Stimulated activated CD8-positive, alpha-beta memory T cell treated with anti-CD3 and anti-CD28 coated beads, Interleukin-12 subunit alpha, Interleukin-12 subunit beta, amount 100 ng/mL, for 24 hours (primary cell): ENCODE results near the gene TCOF1.

ENCODE experiments used
- DNase-seq: peaks from one replicate; pipeline ENCODE4 v3.0.0-alpha.2; 2020; ENCODE audit errors: extremely low read depth

The TCOF1 gene

GRCh38 chr5:150350524-150351344 is 6.8 kb upstream of the TCOF1 start:
- no peak for DNase-seq

GRCh38 chr5:150352244-150353031 is 5.1 kb upstream of the TCOF1 start:
- DNase-seq, result no peak

- DNase-seq, result no peak
These were observed 4.3 kb upstream of the TCOF1 start for GRCh38 chr5:150353032-150353675.

GRCh38 chr5:150355791-150356190 is 1.7 kb upstream of the TCOF1 start:
- DNase-seq, result no peak

- DNase-seq, result no peak
These were observed 762 bp upstream of the TCOF1 start for GRCh38 chr5:150356575-150357294.

- no peak for DNase-seq
These were observed 981 bp downstream of the TCOF1 start for GRCh38 chr5:150358261-150359095.

GRCh38 chr5:150361301-150361700 is 3.8 kb downstream of the TCOF1 start:
- no peak for DNase-seq

- DNase-seq, result no peak
These were observed 5.7 kb downstream of the TCOF1 start for GRCh38 chr5:150363185-150363584.

GRCh38 chr5:150364004-150364403 is 6.5 kb downstream of the TCOF1 start:
- no peak for DNase-seq

- DNase-seq, result no peak
These were observed 11.0 kb downstream of the TCOF1 start for GRCh38 chr5:150368526-150368925.

GRCh38 chr5:150372639-150373038 is 15.1 kb downstream of the TCOF1 start:
- DNase-seq, result no peak

GRCh38 chr5:150374651-150375050 is 17.2 kb downstream of the TCOF1 start:
- no peak for DNase-seq

GRCh38 chr5:150376799-150377771 is 19.6 kb downstream of the TCOF1 start:
- DNase-seq, result no peak

- DNase-seq, result no peak
These were observed 20.6 kb downstream of the TCOF1 start for GRCh38 chr5:150377964-150378694.

GRCh38 chr5:150384701-150385100 is 27.2 kb downstream of the TCOF1 start:
- no peak for DNase-seq

GRCh38 chr5:150386024-150386855 is 28.7 kb downstream of the TCOF1 start:
- no peak for DNase-seq

- no peak for DNase-seq
These were observed 32.2 kb downstream of the TCOF1 start for GRCh38 chr5:150389531-150390266.
